ENCODE measurements around the gene HINT2.

The HINT2 gene

DNA sequence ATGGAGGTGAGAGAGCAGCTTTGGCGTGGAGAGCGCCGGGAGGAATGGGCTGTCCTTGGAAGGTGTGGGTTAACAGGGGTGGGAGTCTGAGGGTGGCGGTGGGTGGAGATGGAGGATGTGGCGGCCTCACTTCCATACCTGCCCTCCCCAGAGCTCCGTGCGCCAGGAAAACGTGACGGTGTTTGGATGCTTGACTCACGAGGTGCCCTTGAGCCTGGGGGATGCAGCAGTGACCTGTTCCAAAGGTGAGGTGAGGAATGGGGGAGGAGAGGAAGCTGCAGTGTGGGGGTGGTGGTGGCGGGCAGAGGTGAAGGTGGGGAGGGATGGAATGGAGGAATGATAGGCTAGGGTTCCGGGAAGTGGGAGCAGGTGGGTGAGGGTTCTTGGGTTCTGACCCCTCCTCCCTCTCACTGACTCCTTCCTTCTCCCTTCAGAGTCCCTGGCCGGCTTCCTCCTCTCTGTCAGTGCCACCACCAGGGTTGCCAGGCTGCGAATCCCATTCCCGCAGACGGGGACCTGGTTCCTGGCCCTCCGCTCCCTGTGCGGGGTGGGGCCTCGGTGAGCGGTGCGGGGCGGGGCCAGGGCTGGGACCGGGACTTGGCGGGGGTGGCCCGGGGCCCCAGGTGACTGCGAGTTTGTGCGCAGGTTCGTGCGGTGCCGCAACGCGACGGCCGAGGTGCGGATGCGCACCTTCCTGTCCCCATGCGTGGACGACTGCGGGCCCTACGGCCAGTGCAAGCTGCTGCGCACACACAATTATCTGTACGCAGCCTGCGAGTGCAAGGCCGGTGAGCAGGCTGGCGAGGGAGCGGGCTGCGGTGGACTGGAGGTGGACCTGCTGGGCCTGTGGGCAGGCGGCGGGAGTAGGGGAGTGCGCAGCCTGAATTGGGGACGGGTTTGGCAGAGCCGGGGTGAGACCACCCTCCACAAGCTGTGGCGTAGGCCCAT lies 31.3 kb upstream of the HINT2 start:
- Mint-ChIP-seq H3K4me3 (no peak overlapping the region), H3K9me3 (no peaks in the 10 kb centered on the region), H3K4me1 (ENCODE audit: low read depth) (peaks cover 40% of the 10 kb centered on the region), H3K27me3 (no peaks in the 10 kb centered on the region), H3K27ac (no peak overlapping the region), H3K36me3 (ENCODE audit: low read depth) (no peaks in the 10 kb centered on the region)
- no peak for DNase-seq

DNA sequence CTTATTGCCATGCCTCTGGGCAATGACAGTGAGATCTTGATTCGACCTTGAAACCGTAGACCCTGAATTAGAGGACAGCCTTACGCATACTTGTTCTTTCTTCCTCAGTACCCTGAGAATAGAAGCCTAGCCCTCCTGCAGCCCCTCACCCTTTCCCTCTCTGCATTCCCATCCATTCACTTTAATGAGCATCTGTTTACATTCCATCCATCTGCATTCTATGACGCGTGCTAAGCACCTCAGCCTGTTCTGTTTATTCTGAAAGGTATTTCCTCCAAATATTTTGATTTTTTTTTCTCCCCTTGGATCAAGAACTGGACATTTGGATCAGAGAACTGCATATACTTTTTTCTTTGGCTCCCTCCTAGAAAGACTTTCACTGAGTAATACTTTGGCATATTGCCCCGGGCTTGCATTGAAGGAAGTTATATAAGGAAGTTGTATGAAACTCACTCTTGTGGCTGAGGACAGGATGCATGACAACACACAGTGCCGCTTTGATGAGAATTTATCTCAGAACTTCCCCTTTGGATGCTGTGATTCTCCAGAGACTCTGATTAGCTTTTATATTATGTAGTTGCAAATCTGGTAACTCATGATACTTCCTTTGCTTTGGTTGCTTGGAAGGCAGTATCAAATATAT lies 29.9 kb upstream of the HINT2 start:
- DNase-seq: no peak
- H3K4me3 Mint-ChIP-seq: no peak overlapping the region

DNA sequence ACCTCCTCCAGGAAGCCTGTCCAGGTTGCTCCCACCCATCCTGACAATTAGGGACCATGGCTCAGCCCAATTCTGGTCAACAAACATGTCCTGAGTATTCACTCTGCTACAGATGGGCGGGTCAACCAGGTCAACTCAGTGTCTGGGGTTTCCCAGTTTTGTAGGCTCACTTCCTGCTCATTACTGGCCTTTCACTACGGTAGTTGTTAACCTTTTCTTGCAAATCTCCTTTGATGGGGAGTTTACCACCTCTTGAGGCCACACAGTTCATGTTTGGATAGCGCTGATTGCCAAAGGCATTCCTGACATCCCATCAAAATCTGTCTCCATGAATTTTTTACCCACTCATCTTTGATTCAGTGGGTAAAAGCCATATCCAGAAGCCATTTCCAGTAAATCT lies 28.0 kb upstream of the HINT2 start:
- Mint-ChIP-seq H3K9me3 (no peaks in the 10 kb centered on the region), H3K27me3 (no peaks in the 10 kb centered on the region), H3K36me3 (ENCODE audit: low read depth) (no peaks in the 10 kb centered on the region), H3K4me1 (ENCODE audit: low read depth) (peaks cover 34% of the 10 kb centered on the region), H3K27ac (no peak overlapping the region), H3K4me3 (no peak overlapping the region)
- DNase-seq: no peak

More for the DNA sequence above, 29.9 kb upstream of the HINT2 start:
- H3K36me3 Mint-ChIP-seq (ENCODE audit: low read depth): no peaks in the 10 kb centered on the region
- H3K4me1 Mint-ChIP-seq (ENCODE audit: low read depth): peaks cover 40% of the 10 kb centered on the region
- H3K9me3 Mint-ChIP-seq: no peaks in the 10 kb centered on the region
- H3K27me3 Mint-ChIP-seq: no peaks in the 10 kb centered on the region
- no peak overlapping the region for H3K27ac Mint-ChIP-seq

DNA sequence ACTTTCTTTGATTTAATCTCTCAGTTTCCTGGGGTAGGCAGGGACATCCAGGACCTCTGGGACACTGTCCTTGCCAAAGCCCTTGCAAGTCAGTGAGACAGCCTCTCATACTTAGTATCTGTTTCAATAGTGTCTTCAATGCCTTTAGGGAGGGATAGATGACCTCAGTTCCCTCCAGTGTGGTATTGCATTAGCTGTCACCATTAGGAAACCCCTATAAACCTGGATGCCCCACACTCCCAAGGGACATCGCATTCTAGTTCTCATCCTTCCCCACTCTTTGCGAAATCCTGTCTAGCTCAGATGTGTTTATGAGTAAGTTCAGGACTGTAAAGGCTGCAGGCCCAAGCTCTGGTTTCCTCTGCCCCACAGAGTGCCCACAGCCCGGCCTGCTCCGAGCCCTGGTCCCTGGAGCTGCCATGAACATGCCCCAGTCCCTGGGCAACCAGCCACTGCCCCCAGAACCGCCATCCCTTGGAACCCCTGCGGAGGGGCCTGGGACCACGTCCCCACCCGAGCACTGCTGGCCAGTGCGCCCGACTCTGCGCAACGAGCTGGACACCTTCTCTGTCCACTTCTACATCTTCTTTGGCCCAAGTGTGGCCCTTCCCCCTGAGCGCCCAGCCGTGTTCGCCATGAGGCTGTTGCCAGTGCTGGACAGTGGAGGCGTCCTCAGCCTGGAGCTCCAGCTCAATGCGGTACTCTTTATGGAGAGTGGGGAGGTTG lies 27.3 kb upstream of the HINT2 start:
- Mint-ChIP-seq H3K36me3 (ENCODE audit: low read depth) (no peaks in the 10 kb centered on the region), H3K4me1 (ENCODE audit: low read depth) (peaks cover 28% of the 10 kb centered on the region), H3K4me3 (no peak overlapping the region), H3K9me3 (no peaks in the 10 kb centered on the region), H3K27ac (no peak overlapping the region), H3K27me3 (no peaks in the 10 kb centered on the region)
- DNase-seq: no peak

DNA sequence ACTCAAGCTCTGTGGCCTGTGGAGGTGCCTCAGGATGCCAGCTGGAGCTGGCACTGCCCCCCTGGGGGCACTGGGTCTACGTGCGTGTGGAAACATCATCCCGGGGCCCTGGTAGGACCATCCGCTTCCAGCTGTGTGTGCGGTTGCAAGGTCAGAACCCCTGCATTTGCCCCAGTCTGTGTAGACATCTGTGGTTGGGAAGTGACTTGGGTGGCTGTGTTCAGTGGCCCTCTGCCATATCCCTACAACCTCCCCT lies 26.7 kb upstream of the HINT2 start:
- Mint-ChIP-seq H3K27me3 (no peaks in the 10 kb centered on the region), H3K4me3 (no peak overlapping the region)

DNA sequence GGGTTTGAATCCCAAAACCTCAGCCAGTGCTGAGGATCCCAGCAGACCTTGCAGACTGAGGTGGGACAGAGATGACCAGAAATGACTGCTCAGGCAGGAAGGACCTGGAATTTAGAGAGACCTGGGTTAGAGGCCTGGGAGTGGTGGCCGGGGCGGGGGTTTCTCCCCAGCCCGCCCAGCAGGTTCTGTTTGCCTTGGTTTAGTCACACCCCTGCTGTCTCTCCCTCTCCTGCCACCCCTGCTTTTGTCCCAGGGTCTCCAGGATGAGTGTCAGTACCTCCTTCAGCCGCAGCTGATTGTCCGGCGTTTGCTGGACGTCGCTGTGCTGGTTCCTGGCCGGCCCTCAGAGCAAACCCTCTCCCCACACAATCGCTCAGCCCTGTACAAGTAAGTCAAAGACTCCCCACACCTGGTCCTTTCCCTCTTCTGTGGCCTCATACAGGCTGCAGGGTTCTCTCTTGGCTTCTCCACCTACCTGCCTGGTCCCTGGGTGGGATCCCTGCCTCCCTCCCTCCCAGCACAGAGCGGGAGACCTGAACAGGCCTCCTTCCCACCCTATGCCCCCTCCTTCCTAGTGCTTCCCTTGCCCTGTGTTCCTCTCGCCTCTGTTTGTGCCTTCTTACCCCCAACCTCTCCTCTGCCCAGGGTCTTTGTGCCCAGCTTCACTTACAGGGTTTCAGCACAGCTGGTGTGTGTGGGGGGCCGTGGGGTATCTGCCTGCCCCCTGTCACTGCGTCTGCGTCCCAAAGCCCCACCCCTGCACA lies 26.2 kb upstream of the HINT2 start:
- H3K27me3 Mint-ChIP-seq: no peaks in the 10 kb centered on the region

More for the DNA sequence above, 26.7 kb upstream of the HINT2 start:
- H3K4me1 Mint-ChIP-seq (ENCODE audit: low read depth): peaks cover 22% of the 10 kb centered on the region
- H3K36me3 Mint-ChIP-seq (ENCODE audit: low read depth): no peaks in the 10 kb centered on the region
- H3K27ac Mint-ChIP-seq: no peak overlapping the region
- no peak for DNase-seq
- no peaks in the 10 kb centered on the region for H3K9me3 Mint-ChIP-seq

DNA sequence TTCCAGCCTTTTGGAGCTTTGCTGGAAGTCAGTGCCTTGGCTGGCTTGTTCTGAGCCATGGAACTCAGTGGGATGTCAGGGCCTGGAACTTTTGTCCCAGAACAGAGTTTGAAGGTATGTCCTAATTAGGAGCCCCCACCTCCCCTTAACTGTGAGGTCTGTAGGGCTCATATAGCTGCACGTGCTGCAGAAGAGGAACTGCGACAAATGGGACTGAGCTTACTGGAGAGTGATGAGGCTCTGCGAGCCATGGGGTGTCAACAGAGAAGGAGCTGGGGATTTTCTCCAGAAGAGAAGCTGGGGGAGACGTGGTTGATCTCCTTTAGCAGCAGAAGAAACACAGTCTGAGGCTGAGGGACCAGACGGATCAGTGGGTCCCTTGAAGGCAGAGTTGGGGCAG lies 25.1 kb upstream of the HINT2 start:
- no peak overlapping the region for H3K4me3 Mint-ChIP-seq
- H3K9me3 Mint-ChIP-seq: no peaks in the 10 kb centered on the region
- no peak for DNase-seq
- H3K4me1 Mint-ChIP-seq (ENCODE audit: low read depth): peaks cover 10% of the 10 kb centered on the region
- no peak overlapping the region for H3K27ac Mint-ChIP-seq
- no peaks in the 10 kb centered on the region for H3K36me3 Mint-ChIP-seq (ENCODE audit: low read depth)
- H3K27me3 Mint-ChIP-seq: no peaks in the 10 kb centered on the region

More for the DNA sequence above, 26.2 kb upstream of the HINT2 start:
- Mint-ChIP-seq H3K4me1 (ENCODE audit: low read depth) (peaks cover 21% of the 10 kb centered on the region), H3K36me3 (ENCODE audit: low read depth) (no peaks in the 10 kb centered on the region), H3K27ac (no peak overlapping the region), H3K9me3 (no peaks in the 10 kb centered on the region), H3K4me3 (no peak overlapping the region)
- no peak for DNase-seq

DNA sequence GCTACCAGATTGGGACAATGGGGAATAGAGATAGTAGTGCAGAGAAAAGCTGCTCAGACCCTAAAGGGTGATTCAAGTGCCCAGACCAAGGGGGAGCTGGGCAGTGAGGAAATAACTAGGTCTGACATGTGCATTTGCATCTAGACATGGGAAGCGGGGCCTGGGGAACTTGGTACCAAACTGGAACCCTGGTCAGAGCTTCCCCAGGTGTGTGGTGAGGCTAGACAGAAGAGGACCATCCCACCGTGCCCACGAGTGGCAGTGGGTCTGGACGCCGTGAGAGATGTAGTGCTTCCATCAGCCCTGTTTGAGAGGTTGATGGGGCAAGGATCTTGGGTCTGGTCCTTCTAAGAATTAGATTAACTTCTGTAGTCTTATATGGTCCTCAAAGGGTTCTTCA lies 21.8 kb upstream of the HINT2 start:
- Mint-ChIP-seq H3K4me1 (ENCODE audit: low read depth) (peaks cover 2% of the 10 kb centered on the region), H3K27ac (no peak overlapping the region), H3K27me3 (no peaks in the 10 kb centered on the region), H3K9me3 (no peaks in the 10 kb centered on the region), H3K36me3 (ENCODE audit: low read depth) (no peaks in the 10 kb centered on the region), H3K4me3 (no peak overlapping the region)
- no peak for DNase-seq

DNA sequence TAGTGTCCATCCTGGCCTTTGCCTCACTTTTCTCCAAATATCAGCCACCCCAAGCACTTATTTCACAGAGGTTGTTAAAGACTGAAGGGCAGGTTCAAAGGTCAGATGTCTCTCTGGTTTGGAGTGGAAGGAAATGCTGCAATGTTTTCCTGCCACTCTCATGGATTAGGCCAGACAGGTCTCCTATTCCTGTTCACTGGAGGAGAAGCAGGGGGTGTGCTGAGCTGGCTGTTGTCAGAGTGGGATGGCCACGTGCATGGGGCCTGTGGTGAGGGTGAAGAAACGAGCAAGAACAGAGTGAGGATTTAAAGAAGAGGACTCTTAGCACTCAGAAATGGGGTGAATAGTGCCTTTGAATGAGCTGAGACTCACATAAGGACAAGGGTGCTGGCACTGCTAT lies 20.9 kb upstream of the HINT2 start:
- Mint-ChIP-seq H3K4me1 (ENCODE audit: low read depth) (peaks cover 4% of the 10 kb centered on the region), H3K9me3 (no peaks in the 10 kb centered on the region), H3K27ac (no peak overlapping the region), H3K4me3 (no peak overlapping the region), H3K36me3 (ENCODE audit: low read depth) (no peaks in the 10 kb centered on the region), H3K27me3 (no peaks in the 10 kb centered on the region)
- no peak for DNase-seq

DNA sequence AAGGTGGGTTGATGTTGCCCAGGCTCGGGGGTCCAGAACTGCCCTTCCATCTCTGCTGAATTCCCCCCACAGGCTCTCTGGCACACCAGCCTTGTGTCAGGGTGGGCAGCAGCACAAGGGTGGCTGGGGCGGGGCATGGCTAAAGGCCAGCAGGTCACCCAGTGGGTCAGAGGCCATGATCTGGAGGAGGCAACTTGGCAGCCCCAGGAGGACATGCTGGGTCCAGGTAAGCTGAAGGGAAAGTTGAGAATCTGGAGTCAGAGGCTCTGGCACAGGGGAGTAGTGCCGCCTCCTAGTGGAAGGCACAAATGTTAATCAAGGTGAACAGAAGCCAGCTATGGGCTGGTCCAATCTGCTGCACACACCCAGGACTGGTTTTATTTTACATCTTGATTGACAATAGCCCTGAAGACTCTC lies 20.4 kb upstream of the HINT2 start:
- Mint-ChIP-seq H3K36me3 (ENCODE audit: low read depth) (no peaks in the 10 kb centered on the region), H3K27ac (no peak overlapping the region), H3K9me3 (no peaks in the 10 kb centered on the region), H3K4me3 (no peak overlapping the region), H3K4me1 (ENCODE audit: low read depth) (peaks cover 4% of the 10 kb centered on the region), H3K27me3 (no peaks in the 10 kb centered on the region)
- DNase-seq: no peak

DNA sequence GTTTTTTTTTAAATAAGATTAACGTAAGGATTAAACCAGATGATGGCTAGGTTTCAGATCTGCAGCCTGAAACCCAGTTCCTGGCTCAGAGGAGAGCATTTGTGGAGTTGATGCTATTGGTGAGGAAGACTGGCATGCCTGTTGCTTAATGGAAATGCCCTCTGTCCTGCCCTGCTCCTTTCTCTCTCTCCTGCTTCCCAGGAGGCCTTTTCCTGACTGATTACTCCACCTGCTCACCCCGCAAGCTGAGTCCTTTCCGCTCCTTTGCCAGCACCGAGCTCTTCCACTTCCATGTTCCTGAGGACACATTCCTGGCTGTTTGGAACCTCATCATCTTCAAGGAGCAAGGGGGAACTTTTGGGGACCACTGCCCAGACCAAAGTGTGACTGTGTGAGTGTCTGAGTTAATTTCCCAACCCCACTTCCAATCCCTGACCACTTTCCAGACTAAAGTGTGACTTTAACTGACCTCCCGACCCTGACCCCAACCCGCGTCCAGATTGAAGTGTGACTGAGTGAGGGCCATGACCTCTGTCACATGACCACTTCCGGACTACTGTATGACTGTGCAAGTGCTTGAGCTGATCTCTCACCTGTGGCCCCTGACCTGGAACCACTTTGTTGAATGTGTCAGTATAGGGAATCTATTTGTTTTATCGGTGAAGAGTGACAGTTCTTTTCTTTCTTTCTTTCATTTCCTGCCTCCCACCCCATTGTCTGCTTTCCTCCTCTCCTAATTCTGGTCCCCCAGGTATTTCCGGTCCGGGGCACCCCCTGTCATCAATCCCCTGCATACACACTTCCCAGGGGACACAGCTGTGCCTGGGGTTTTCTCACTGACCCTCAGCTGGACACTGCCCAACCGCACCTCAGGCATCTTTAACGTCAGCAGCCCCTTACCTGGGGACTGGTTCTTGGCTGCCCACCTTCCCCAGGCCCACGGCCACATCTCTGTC lies 19.7 kb upstream of the HINT2 start:
- Mint-ChIP-seq H3K9me3 (no peaks in the 10 kb centered on the region), H3K27ac (no peak overlapping the region), H3K4me1 (ENCODE audit: low read depth) (peaks cover 9% of the 10 kb centered on the region), H3K36me3 (ENCODE audit: low read depth) (no peaks in the 10 kb centered on the region), H3K27me3 (no peaks in the 10 kb centered on the region), H3K4me3 (no peak overlapping the region)
- DNase-seq: no peak

DNA sequence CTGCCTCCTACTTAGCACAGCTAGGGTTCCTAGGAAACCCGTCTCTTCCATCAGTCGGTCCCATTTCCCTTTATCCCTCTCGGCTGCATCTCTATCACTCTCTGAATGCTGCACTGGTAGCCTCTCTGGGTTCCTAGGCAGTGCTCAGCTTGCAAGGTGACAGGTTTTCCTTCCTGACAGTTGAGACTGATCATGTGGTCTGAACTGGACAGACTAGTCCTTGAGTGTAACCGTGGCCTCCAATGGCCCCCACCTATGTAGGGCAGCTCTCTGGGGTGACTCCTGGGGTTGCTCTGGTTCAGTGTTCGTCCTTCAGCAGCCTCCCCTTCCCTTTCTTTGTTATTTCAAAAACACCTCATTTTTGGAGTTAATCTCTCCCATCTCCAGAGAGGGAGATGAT lies 18.0 kb upstream of the HINT2 start:
- no peaks in the 10 kb centered on the region for H3K27me3 Mint-ChIP-seq
- DNase-seq: no peak
- H3K36me3 Mint-ChIP-seq (ENCODE audit: low read depth): peaks cover 3% of the 10 kb centered on the region
- H3K4me3 Mint-ChIP-seq: no peak overlapping the region
- no peaks in the 10 kb centered on the region for H3K9me3 Mint-ChIP-seq
- peaks cover 18% of the 10 kb centered on the region for H3K4me1 Mint-ChIP-seq (ENCODE audit: low read depth)
- no peak overlapping the region for H3K27ac Mint-ChIP-seq

DNA sequence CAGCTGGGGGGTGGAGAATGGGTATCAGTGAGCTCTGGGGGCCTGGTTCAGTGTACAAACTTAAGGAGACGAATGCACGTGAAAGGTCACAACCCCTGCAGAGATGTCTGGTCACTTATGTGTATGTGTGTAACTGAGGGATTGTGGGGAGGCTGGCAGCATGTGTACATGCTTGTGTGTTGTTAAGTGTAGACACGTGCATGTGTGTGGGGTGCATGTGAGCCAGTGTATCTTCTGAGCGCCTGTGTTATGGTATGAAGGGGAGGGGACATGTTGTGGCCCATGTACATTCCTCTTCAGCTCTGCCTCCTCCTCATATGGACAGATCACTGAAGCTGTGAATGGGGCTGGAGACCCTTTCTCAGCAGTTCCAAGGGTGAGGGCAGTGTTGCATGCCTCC lies 16.2 kb upstream of the HINT2 start:
- H3K36me3 Mint-ChIP-seq (ENCODE audit: low read depth): peaks cover 3% of the 10 kb centered on the region
- no peaks in the 10 kb centered on the region for H3K9me3 Mint-ChIP-seq
- no peak overlapping the region for H3K27ac Mint-ChIP-seq
- H3K4me1 Mint-ChIP-seq (ENCODE audit: low read depth): peaks cover 21% of the 10 kb centered on the region
- no peak overlapping the region for H3K4me3 Mint-ChIP-seq
- DNase-seq: no peak
- no peaks in the 10 kb centered on the region for H3K27me3 Mint-ChIP-seq

DNA sequence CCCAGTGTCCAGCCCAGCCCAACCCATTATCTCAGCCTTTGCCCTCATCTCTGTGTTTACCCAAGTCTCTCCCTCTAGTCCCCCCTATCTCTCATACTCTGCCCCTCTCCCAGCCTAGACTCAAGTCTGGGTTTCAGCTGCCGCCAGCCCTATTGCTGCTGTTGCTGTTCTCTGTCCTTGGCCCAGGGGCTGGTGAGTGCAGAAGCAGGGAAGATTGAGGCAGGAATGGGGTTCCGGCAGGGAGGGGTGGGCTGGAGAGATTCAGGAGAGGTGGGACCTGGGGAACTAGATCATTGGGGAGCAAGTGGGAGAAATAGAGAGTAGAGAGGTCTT lies 14.9 kb upstream of the HINT2 start:
- no peaks in the 10 kb centered on the region for H3K27me3 Mint-ChIP-seq
- H3K4me3 Mint-ChIP-seq: peak overlapping the region; percentile 75
- peaks cover 22% of the 10 kb centered on the region for H3K4me1 Mint-ChIP-seq (ENCODE audit: low read depth)
- peaks cover 3% of the 10 kb centered on the region for H3K36me3 Mint-ChIP-seq (ENCODE audit: low read depth)
- no peaks in the 10 kb centered on the region for H3K9me3 Mint-ChIP-seq
- no peak for DNase-seq
- H3K27ac Mint-ChIP-seq: peak overlapping the region; percentile 62

All from activated T-cell treated with anti-CD3 and anti-CD28 coated beads, Interleukin-2, amount 50 U/mL, for 24 hours (primary cell).